PC-9 (cell line): ENCODE data around the gene ELMO3. TPM values are rescaled to one million over a fixed set of nuclear protein-coding genes. Genes with fewer than 3 reads are reported as not detected.

Experiments used
- BruUV-seq: library from RNA; stranded (reverse); fragments of 400-500 nt; replicated peaks from 2 replicates; lab custom pipeline; 2021; lab: Mats Ljungman, UMichigan
- CTCF ChIA-PET: fragments of 300-600 bp; sonication (Branson Sonifier 250); formaldehyde crosslinking; loops from one replicate; lab custom pipeline; 2022; ENCODE audit warnings: antibody characterized with exemption; lab: Charles Lee
- POLR2A ChIA-PET: fragments of 300-600 bp; sonication (Branson Sonifier 250); formaldehyde crosslinking; loops from one replicate; lab custom pipeline; 2022; ENCODE audit warnings: antibody characterized with exemption; ENCODE audit not compliant: unreplicated experiment; lab: Charles Lee
- DNase-seq, 2 experiments: peaks; one replicate each; pipeline versions ENCODE4 v3.0.0 to v3.0.0-alpha.2; 2015 to 2022; ENCODE audit warnings: mixed read lengths in 1 of 2
- H2AFZ ChIP-seq: fragments of 200-600 bp; sonication (generic); 2 replicates; pipeline ENCODE4 v1.8.1; 2017; ENCODE audit warnings: antibody characterized with exemption
- H3F3A ChIP-seq: fragments of 200-600 bp; sonication (generic); 2 replicates; pipeline ENCODE4 v1.8.1; 2017; ENCODE audit warnings: antibody characterized with exemption, mild to moderate bottlenecking, low read depth; ENCODE audit not compliant: insufficient read depth
- H3K27ac ChIP-seq: fragments of 200-600 bp; sonication (generic); 2 replicates; pipeline ENCODE4 v1.6.1; 2016; ENCODE audit warnings: mixed run types
- H3K27me3 ChIP-seq: fragments of 200-600 bp; sonication (generic); 2 replicates; pipeline ENCODE4 v1.6.1; 2016; ENCODE audit warnings: low read depth, mixed run types; ENCODE audit not compliant: insufficient read depth
- H3K36me3 ChIP-seq: fragments of 200-600 bp; sonication (generic); 2 replicates; pipeline ENCODE4 v1.6.1; 2016; ENCODE audit warnings: low read depth, mixed run types
- H3K4me1 ChIP-seq: fragments of 200-600 bp; sonication (generic); replicated peaks from 2 replicates; pipeline ENCODE4 v1.6.1; 2016; ENCODE audit warnings: mixed run types; ENCODE audit not compliant: insufficient read depth
- H3K4me2 ChIP-seq: fragments of 200-600 bp; sonication (generic); 2 replicates; pipeline ENCODE4 v1.6.1; 2017; ENCODE audit warnings: mixed run types
- H3K4me3 ChIP-seq: fragments of 200-600 bp; sonication (generic); 2 replicates; pipeline ENCODE4 v1.6.1; 2016; ENCODE audit warnings: mixed run types
- H3K79me2 ChIP-seq: fragments of 200-600 bp; sonication (generic); 2 replicates; pipeline ENCODE4 v1.6.1; 2017; ENCODE audit warnings: low read depth, mixed run types
- H3K9me2 ChIP-seq: fragments of 200-600 bp; sonication (generic); 2 replicates; pipeline ENCODE4 v1.8.1; 2017; ENCODE audit warnings: mild to moderate bottlenecking; ENCODE audit not compliant: insufficient read depth
- H3K9me3 ChIP-seq: fragments of 200-600 bp; sonication (generic); 2 replicates; pipeline ENCODE4 v1.8.1; 2016; ENCODE audit warnings: low read depth; ENCODE audit not compliant: insufficient read depth
- H4K20me1 ChIP-seq: fragments of 200-600 bp; sonication (generic); 2 replicates; pipeline ENCODE4 v1.8.1; 2017; ENCODE audit not compliant: insufficient read depth
- EZH2 ChIP-seq: fragments of 200-600 bp; sonication (generic); IDR thresholded peaks from 2 replicates; pipeline ENCODE4 v1.8.0; 2017; ENCODE audit warnings: antibody characterized with exemption, low read depth
- intact Hi-C: fragments of 100-400 bp; cut with micrococcal nuclease; formaldehyde crosslinking; loops from one replicate; pipeline ENCODE4 v1.10.0; 2022; ENCODE audit not compliant: unreplicated experiment
- total RNA-seq: library from RNA; stranded (reverse); gene quantifications from 2 replicates; pipeline ENCODE4 v1.2.3, GENCODE V29; 2021
- TF ChIP-seq, protein P1 (sequence below): fragments of 200-600 bp; sonication (generic); conservative IDR thresholded peaks from 2 replicates; pipeline ENCODE4 v1.6.1; 2017; ENCODE audit warnings: mixed run types, antibody characterized with exemption, mild to moderate bottlenecking, moderate library complexity

Gene ELMO3
- total RNA-seq, 1 experiment from 2014 or later, result 32.4 TPM

DNA sequence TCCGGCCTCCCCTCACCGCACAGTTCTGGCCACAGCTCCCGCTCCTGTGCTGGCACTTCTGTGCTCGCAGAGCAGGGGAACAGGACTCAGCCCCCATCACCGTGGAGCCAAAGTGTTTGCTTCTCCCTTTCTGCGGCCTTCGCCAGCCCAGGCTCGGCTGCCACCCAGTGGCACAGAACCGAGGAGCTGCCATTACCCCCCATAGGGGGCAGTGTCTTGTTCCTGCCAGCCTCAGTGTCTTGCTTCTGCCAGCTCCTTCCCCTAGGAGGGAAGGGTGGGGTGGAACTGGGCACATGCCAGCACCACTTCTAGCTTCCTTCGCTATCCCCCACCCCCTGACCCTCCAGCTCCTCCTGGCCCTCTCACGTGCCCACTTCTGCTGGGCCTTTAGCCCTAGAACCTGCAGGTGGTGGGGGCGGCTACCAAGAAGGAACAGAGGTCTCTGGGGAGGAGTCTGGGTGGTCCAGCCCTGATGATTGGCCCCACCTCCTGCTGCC lies 645 bp upstream of the ELMO3 start:
- H3F3A ChIP-seq, result peaks cover 57% of the 10 kb centered on the region
- no peaks in the 10 kb centered on the region for H3K27me3 ChIP-seq
- DNase-seq, result peak; percentile 43 to 74
- H3K4me3 ChIP-seq, result peak overlapping the region; percentile 89; the same call in 1 of the 2 replicates
- H4K20me1 ChIP-seq, result peaks cover 19% of the 10 kb centered on the region
- intact Hi-C loops, result loop anchor here (2.0 to 10.0 kb wide), 4 partner anchors 47 to 267 kb away; partner anchors contain the start of genes B3GNT9 and TPPP3
- no peaks in the 10 kb centered on the region for H3K9me3 ChIP-seq
- peak overlapping the region; percentile 75 for H3K27ac ChIP-seq
- peak overlapping the region; percentile 95 for H3K4me2 ChIP-seq
- TF ChIP-seq, protein P1, sequence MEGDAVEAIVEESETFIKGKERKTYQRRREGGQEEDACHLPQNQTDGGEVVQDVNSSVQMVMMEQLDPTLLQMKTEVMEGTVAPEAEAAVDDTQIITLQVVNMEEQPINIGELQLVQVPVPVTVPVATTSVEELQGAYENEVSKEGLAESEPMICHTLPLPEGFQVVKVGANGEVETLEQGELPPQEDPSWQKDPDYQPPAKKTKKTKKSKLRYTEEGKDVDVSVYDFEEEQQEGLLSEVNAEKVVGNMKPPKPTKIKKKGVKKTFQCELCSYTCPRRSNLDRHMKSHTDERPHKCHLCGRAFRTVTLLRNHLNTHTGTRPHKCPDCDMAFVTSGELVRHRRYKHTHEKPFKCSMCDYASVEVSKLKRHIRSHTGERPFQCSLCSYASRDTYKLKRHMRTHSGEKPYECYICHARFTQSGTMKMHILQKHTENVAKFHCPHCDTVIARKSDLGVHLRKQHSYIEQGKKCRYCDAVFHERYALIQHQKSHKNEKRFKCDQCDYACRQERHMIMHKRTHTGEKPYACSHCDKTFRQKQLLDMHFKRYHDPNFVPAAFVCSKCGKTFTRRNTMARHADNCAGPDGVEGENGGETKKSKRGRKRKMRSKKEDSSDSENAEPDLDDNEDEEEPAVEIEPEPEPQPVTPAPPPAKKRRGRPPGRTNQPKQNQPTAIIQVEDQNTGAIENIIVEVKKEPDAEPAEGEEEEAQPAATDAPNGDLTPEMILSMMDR, result peak; percentile 78
- TF ChIP-seq EZH2, result no peak
- H3K79me2 ChIP-seq, result peaks cover 39% of the 10 kb centered on the region
- H3K9me2 ChIP-seq, result no peaks in the 10 kb centered on the region
- no peak overlapping the region for H2AFZ ChIP-seq
- peaks cover 49% of the 10 kb centered on the region for H3K4me1 ChIP-seq
- CTCF ChIA-PET, result interaction anchor here (0.6 to 1.8 kb wide), 9 partner anchors 28 to 244 kb away, joined by 3 to 10 read pairs (median 4); partner anchors contain the start of gene TMEM208
- BruUV-seq, result no TSS peak
- POLR2A ChIA-PET, result interaction anchor here (0.6 to 1.1 kb wide), 4 partner anchors 29 to 303 kb away, joined by 4 to 8 read pairs (median 4); no protein-coding TSS in a partner anchor
- peaks cover 25% of the 10 kb centered on the region; the same call in 1 of the 2 replicates for H3K36me3 ChIP-seq

DNA sequence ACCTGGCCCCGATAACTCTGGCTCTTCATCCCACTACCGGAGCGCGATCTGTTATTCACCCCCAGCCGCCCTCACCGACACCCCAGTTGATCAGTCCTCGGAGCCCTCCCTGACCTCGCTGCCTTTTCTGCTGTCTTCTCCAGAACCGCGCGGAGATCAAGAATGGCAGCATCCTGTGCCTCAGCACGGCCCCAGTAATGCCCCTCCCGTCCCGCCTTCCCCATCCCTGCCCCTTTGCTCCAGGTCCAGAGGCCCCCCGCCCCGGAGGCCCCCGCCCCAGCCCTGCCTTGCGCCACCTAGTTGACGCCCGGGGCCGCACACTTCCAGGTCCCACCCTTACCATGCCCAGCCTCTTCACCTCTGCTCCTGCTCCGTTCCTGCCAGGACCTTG lies 872 bp downstream of the ELMO3 start:
- no peaks in the 10 kb centered on the region for H3K9me3 ChIP-seq
- peaks cover 11% of the 10 kb centered on the region; the same call in 1 of the 2 replicates for H4K20me1 ChIP-seq
- TF ChIP-seq EZH2, result no peak
- TF ChIP-seq, protein P1, result peak; percentile 58; the same call in 1 of the 2 replicates
- ChIA-PET CTCF (interaction anchor here (1.8 kb wide), 1 partner anchor 44 kb away, joined by 7 read pairs; no protein-coding TSS in a partner anchor), POLR2A (interaction anchor here (0.6 to 0.8 kb wide), 2 partner anchors 47 to 242 kb away, joined by 11 to 19 read pairs; no protein-coding TSS in a partner anchor)
- H3K9me2 ChIP-seq, result no peaks in the 10 kb centered on the region
- DNase-seq, result peak in 1 of 2 experiments; percentile 34
- peaks cover 39% of the 10 kb centered on the region for H3K4me1 ChIP-seq
- peak overlapping the region; percentile 95 for H3K4me2 ChIP-seq
- peak overlapping the region; percentile 85 for H2AFZ ChIP-seq
- no peaks in the 10 kb centered on the region for H3K27me3 ChIP-seq
- BruUV-seq, result no TSS peak
- H3F3A ChIP-seq, result peaks cover 46% of the 10 kb centered on the region
- intact Hi-C loops, result loop anchor here (1.0 to 10.0 kb wide), 6 partner anchors 46 to 265 kb away; partner anchors contain the start of genes B3GNT9 and TPPP3
- H3K4me3 ChIP-seq, result peak overlapping the region; percentile 89
- peaks cover 20% of the 10 kb centered on the region; the same call in 1 of the 2 replicates for H3K36me3 ChIP-seq
- H3K79me2 ChIP-seq, result peaks cover 24% of the 10 kb centered on the region
- H3K27ac ChIP-seq, result no peak overlapping the region

DNA sequence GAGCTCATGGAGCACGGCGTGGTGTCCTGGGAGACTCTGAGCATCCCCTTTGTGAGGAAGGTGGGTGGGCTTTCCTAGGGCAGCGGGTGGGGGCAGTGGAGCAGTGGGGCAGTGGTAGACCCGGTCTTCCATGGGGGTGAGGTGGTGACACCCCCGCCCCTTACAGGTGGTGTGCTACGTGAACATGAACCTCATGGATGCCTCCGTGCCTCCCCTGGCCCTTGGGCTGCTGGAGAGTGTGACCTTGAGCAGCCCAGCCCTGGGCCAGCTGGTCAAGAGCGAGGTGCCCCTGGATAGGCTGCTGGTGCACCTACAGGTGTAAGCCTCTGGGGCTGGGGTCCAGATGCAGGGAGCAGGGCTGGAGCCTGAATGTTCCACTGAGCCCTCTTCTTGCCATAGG lies 1.6 kb downstream of the ELMO3 start:
- Histone ChIP-seq H3F3A (peaks cover 46% of the 10 kb centered on the region), H3K36me3 (peaks cover 15% of the 10 kb centered on the region; the same call in 1 of the 2 replicates), H3K27me3 (no peaks in the 10 kb centered on the region), H3K79me2 (peaks cover 17% of the 10 kb centered on the region), H3K4me2 (peak overlapping the region; percentile 95), H3K9me3 (no peaks in the 10 kb centered on the region), H4K20me1 (peaks cover 11% of the 10 kb centered on the region; the same call in 1 of the 2 replicates), H3K4me1 (peaks cover 39% of the 10 kb centered on the region), H3K4me3 (peak overlapping the region; percentile 89), H3K9me2 (no peaks in the 10 kb centered on the region), H3K27ac (no peak overlapping the region), H2AFZ (no peak overlapping the region)
- no peak for DNase-seq
- TF ChIP-seq EZH2, result no peak
- TF ChIP-seq, protein P1, result no peak
- CTCF ChIA-PET, result interaction anchor here (0.6 kb wide), 1 partner anchor 47 kb away, joined by 3 read pairs; no protein-coding TSS in a partner anchor
- no TSS peak for BruUV-seq
- intact Hi-C loops, result no loop called here
- POLR2A ChIA-PET, result interaction anchor here (0.6 to 0.8 kb wide), 3 partner anchors 46 to 241 kb away, joined by 4 to 19 read pairs (median 11); partner anchors contain the start of gene TPPP3
